Liver (tissue), 9 donors: Measurements from ENCODE around the gene HOXA5. TPM values are rescaled to one million over a fixed set of nuclear protein-coding genes. Genes with fewer than 3 reads are reported as not detected.

Experiments
- DNase-seq: peaks from one replicate; pipeline ENCODE4 v3.0.0-alpha.2; 2017; ENCODE audit warnings: low spot score
- H3K27ac ChIP-seq, 2 donors: one replicate each; pipeline ENCODE4 v1.7.0; 2013; ENCODE audit warnings: inconsistent platforms in 2 of 2, low read length in 2 of 2, control low read depth in 1 of 2, low read depth in 1 of 2, mild to moderate bottlenecking in 1 of 2
- H3K27me3 ChIP-seq, 4 donors: one replicate each; pipeline versions ENCODE4 v1.6.1 to v1.7.0; 2013; ENCODE audit warnings: low read length in 3 of 4, inconsistent platforms in 1 of 4, mild to moderate bottlenecking in 1 of 4, moderate library complexity in 1 of 4; ENCODE audit not compliant: control insufficient read depth in 4 of 4, insufficient read depth in 4 of 4
- H3K36me3 ChIP-seq, 4 donors: one replicate each; pipeline versions ENCODE4 v1.6.1 to v1.7.0; 2013; ENCODE audit warnings: low read length in 3 of 4, mild to moderate bottlenecking in 3 of 4, low read depth in 1 of 4, moderate library complexity in 1 of 4; ENCODE audit not compliant: control insufficient read depth in 4 of 4, insufficient read depth in 3 of 4
- H3K4me1 ChIP-seq, 4 donors: one replicate each; pipeline versions ENCODE4 v1.6.1 to v1.7.0; 2013; ENCODE audit warnings: low read length in 3 of 4, mild to moderate bottlenecking in 3 of 4, moderate library complexity in 1 of 4; ENCODE audit not compliant: control insufficient read depth in 4 of 4, insufficient read depth in 4 of 4
- H3K4me3 ChIP-seq, 3 donors: one replicate each; pipeline versions ENCODE4 v1.6.1 to v1.7.0; 2013; ENCODE audit warnings: low read length in 3 of 3, control low read depth in 1 of 3, low read depth in 1 of 3, mild to moderate bottlenecking in 1 of 3
- H3K9ac ChIP-seq, 2 donors: one replicate each; pipeline ENCODE4 v1.7.0; 2013; ENCODE audit warnings: low read length in 2 of 2, mild to moderate bottlenecking in 2 of 2, moderate library complexity in 2 of 2, control low read depth in 1 of 2, low read depth in 1 of 2
- H3K9me3 ChIP-seq, 4 donors: one replicate each; pipeline versions ENCODE4 v1.6.1 to v1.7.0; 2013; ENCODE audit warnings: low read length in 3 of 4; ENCODE audit not compliant: control insufficient read depth in 4 of 4
- ATF3 ChIP-seq: IDR thresholded peaks from 2 replicates; pipeline ENCODE4 v1.6.1; 2016; ENCODE audit warnings: antibody characterized with exemption
- CTCF ChIP-seq: fragments of 150-350 bp; IDR thresholded peaks from 2 replicates; pipeline ENCODE4 v1.5.1; 2017; ENCODE audit warnings: improper control_type of control experiment, low read depth, low read length; ENCODE audit not compliant: missing input control
- EGR1 ChIP-seq, 2 donors: IDR thresholded peaks; 2 replicates each; pipeline ENCODE4 v1.6.1; 2016 to 2018; ENCODE audit warnings: antibody characterized with exemption in 2 of 2, low read depth in 2 of 2
- FOXA1 ChIP-seq: IDR thresholded peaks from 2 replicates; pipeline ENCODE4 v1.6.1; 2016; ENCODE audit warnings: antibody characterized with exemption
- FOXA2 ChIP-seq: IDR thresholded peaks from 2 replicates; pipeline ENCODE4 v1.6.1; 2016; ENCODE audit warnings: antibody characterized with exemption
- HNF4A ChIP-seq, 2 donors: conservative IDR thresholded peaks; 2 replicates each; pipeline ENCODE4 v1.6.1; 2016; ENCODE audit warnings: antibody characterized with exemption in 2 of 2, mild to moderate bottlenecking in 2 of 2
- JUND ChIP-seq, 2 donors: IDR thresholded peaks; 2 replicates each; pipeline ENCODE4 v1.6.1; 2016; ENCODE audit warnings: antibody characterized with exemption in 2 of 2
- NR2F2 ChIP-seq: IDR thresholded peaks from 2 replicates; pipeline ENCODE4 v1.6.1; 2016; ENCODE audit warnings: antibody characterized with exemption
- RAD21 ChIP-seq, 2 donors: IDR thresholded peaks; 2 replicates each; pipeline ENCODE4 v1.6.1; 2016; ENCODE audit warnings: antibody characterized with exemption in 2 of 2, mild to moderate bottlenecking in 2 of 2
- REST ChIP-seq: IDR thresholded peaks from 2 replicates; pipeline ENCODE4 v1.6.1; 2016; ENCODE audit warnings: antibody characterized with exemption, mild to moderate bottlenecking
- RXRA ChIP-seq, 2 donors: IDR thresholded peaks; 2 replicates each; pipeline ENCODE4 v1.6.1; 2017 to 2018; ENCODE audit warnings: antibody characterized with exemption in 2 of 2, mild to moderate bottlenecking in 1 of 2
- SP1 ChIP-seq: IDR thresholded peaks from 2 replicates; pipeline ENCODE4 v1.6.1; 2018; ENCODE audit warnings: antibody characterized with exemption, mild to moderate bottlenecking
- TAF1 ChIP-seq: conservative IDR thresholded peaks from 2 replicates; pipeline ENCODE4 v1.6.1; 2016; ENCODE audit warnings: antibody characterized with exemption, mild to moderate bottlenecking
- YY1 ChIP-seq: IDR thresholded peaks from 2 replicates; pipeline ENCODE4 v1.6.1; 2016; ENCODE audit warnings: antibody characterized with exemption, mild to moderate bottlenecking
- ZBTB33 ChIP-seq: IDR thresholded peaks from 2 replicates; pipeline ENCODE4 v1.6.1; 2016; ENCODE audit warnings: antibody characterized with exemption
- WGBS: extraction: QIAGEN DNeasy Blood & Tissue Kit; methylation state at CpG from one replicate; pipeline ENCODE4 v1.1.7; 2013; 5-methylcytosine and 5-hydroxymethylcytosine counted together
- polyA plus RNA-seq, 2 donors: library from polyadenylated mRNA; stranded (reverse) in 1 of 2; unstranded in 1 of 2; fragments of 200-250 nt in 1 of 2; fragments of >200 nt in 1 of 2; fragmentation: Nextera tagmentation in 1 of 2; extraction: Ambion mirVana in 1 of 2; gene quantifications; one replicate each; pipeline versions ENCODE4 v1.2.1 to v1.2.3, GENCODE V29; 2013 to 2015
- total RNA-seq, 2 donors: library from RNA; depleted of rRNA; stranded (reverse); fragments of >200 nt; gene quantifications; one replicate each; pipeline ENCODE4 v1.2.3, GENCODE V29; 2014
- donor health status: healthy.
- donor health status: healthy.
- donor health status: healthy.
- donor health status: healthy.
- donor health status: healthy.

Gene HOXA5
- total and polyA plus RNA-seq, 4 donors, result 0.40 to 2.1 (median 0.66) TPM

GRCh38 chr7:27107391-27108381 is 35.8 kb downstream of the HOXA5 start (continued):
- no peak for TF ChIP-seq EGR1 (IDR thresholded peaks at IDR 0.05; ENCODE audit: low read depth in 2 of 2)
- TF ChIP-seq NR2F2, result no peak
- no peak for TF ChIP-seq ZBTB33
- no peak for TF ChIP-seq HNF4A (conservative IDR thresholded peaks at IDR 0.05)
- no peak for TF ChIP-seq RAD21 (IDR thresholded peaks at IDR 0.05)
- TF ChIP-seq ATF3, result no peak
- TF ChIP-seq SP1, result no peak
- TF ChIP-seq FOXA1, result no peak

- H3K36me3 ChIP-seq, result no peaks in the 10 kb centered on the region
- 18% methylated on average over 14 of the region's 14 CpGs for WGBS
- no peaks in the 10 kb centered on the region for H3K9me3 ChIP-seq
- DNase-seq, result no peak
- no peak overlapping the region for H3K9ac ChIP-seq
- H3K27ac ChIP-seq, result peak overlapping the region; percentile 36 to 62
- TF ChIP-seq CTCF (no peak), RXRA (IDR thresholded peaks at IDR 0.05) (no peak), FOXA1 (no peak), RAD21 (IDR thresholded peaks at IDR 0.05) (no peak), JUND (IDR thresholded peaks at IDR 0.05) (no peak), YY1 (no peak), TAF1 (no peak), ZBTB33 (no peak), SP1 (no peak), NR2F2 (no peak), FOXA2 (no peak), EGR1 (IDR thresholded peaks at IDR 0.05; ENCODE audit: low read depth in 2 of 2) (no peak), REST (no peak)
- H3K4me3 ChIP-seq, result peak overlapping the region in 1 of 3 donors; percentile 20
- peaks cover 0 to 4% (median 2%) of the 10 kb centered on the region in 4 donors for H3K4me1 ChIP-seq
- peaks cover 0 to 29% (median 7%) of the 10 kb centered on the region in 4 donors for H3K27me3 ChIP-seq
Observed at GRCh38 chr7:27106901-27107240, 36.6 kb downstream of the HOXA5 start.
